ENCODE data around the gene MRPS27. TPM values are rescaled to one million over a fixed set of nuclear protein-coding genes. Genes with fewer than 3 reads are reported as not detected.

The MRPS27 gene
- total and polyA plus RNA-seq, 2 of the 13 experiments (the other 11 are each of a cell fraction or from before 2014, with no cell fraction given) = 71.8 to 115 TPM

DNA sequence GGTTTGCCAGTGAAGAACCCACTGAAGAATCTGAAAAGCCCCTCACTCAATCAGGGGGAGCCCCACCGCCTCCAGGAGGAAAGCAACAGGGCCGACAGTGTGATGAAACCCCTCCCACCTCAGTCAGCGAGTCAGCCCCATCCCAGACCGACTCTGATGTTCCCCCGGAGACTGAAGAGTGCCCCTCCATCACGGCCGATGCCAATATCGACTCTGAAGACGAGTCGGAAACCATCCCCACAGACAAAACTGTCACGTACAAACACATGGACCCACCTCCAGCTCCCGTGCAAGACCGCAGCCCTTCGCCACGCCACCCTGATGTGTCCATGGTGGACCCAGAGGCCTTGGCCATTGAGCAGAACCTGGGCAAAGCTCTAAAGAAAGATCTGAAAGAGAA, 120.4 kb downstream of the MRPS27 start:
- Histone ChIP-seq H4K20me1 (ENCODE audit: insufficient read depth, low read length) (no peaks in the 10 kb centered on the region), H3K27me3 (ENCODE audit: control insufficient read depth in 1 of 2, insufficient read depth in 2 of 2, low read length in 2 of 2) (no peaks in the 10 kb centered on the region), H3K9ac (ENCODE audit: insufficient read depth, low read depth, low read length) (no peak overlapping the region), H3K27ac (ENCODE audit: extremely low read length, insufficient read depth, low read length) (no peak overlapping the region), H3K9me3 (ENCODE audit: low read length) (no peaks in the 10 kb centered on the region), H3K4me1 (ENCODE audit: insufficient read depth, low read length) (no peaks in the 10 kb centered on the region), H3K4me2 (ENCODE audit: low read depth, low read length) (no peak overlapping the region), H3K4me3 (replicated peaks in 1 of 3; ENCODE audit: insufficient read depth in 1 of 3, low read depth in 2 of 3, low read length in 3 of 3) (no peak overlapping the region), H3K79me2 (ENCODE audit: insufficient read depth, low read length) (no peaks in the 10 kb centered on the region), H2AFZ (ENCODE audit: low read length) (no peak overlapping the region), H3K36me3 (replicated peaks in 1 of 2; ENCODE audit: control insufficient read depth in 1 of 2, insufficient read depth in 2 of 2, low read length in 2 of 2) (0 out of 5 replicates have a peak, but pooled peaks cover 0 to 6% of the 10 kb centered on the region in 2 experiments)
- no peak for DNase-seq (ENCODE audit: low spot score)
- no TSS peak for BruUV-seq (replicated peaks)
- TF ChIP-seq, protein P1, sequence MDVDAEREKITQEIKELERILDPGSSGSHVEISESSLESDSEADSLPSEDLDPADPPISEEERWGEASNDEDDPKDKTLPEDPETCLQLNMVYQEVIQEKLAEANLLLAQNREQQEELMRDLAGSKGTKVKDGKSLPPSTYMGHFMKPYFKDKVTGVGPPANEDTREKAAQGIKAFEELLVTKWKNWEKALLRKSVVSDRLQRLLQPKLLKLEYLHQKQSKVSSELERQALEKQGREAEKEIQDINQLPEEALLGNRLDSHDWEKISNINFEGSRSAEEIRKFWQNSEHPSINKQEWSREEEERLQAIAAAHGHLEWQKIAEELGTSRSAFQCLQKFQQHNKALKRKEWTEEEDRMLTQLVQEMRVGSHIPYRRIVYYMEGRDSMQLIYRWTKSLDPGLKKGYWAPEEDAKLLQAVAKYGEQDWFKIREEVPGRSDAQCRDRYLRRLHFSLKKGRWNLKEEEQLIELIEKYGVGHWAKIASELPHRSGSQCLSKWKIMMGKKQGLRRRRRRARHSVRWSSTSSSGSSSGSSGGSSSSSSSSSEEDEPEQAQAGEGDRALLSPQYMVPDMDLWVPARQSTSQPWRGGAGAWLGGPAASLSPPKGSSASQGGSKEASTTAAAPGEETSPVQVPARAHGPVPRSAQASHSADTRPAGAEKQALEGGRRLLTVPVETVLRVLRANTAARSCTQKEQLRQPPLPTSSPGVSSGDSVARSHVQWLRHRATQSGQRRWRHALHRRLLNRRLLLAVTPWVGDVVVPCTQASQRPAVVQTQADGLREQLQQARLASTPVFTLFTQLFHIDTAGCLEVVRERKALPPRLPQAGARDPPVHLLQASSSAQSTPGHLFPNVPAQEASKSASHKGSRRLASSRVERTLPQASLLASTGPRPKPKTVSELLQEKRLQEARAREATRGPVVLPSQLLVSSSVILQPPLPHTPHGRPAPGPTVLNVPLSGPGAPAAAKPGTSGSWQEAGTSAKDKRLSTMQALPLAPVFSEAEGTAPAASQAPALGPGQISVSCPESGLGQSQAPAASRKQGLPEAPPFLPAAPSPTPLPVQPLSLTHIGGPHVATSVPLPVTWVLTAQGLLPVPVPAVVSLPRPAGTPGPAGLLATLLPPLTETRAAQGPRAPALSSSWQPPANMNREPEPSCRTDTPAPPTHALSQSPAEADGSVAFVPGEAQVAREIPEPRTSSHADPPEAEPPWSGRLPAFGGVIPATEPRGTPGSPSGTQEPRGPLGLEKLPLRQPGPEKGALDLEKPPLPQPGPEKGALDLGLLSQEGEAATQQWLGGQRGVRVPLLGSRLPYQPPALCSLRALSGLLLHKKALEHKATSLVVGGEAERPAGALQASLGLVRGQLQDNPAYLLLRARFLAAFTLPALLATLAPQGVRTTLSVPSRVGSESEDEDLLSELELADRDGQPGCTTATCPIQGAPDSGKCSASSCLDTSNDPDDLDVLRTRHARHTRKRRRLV (CRISPR knock-in tag; IDR thresholded peaks at IDR 0.05) = no peak
- TF ChIP-seq TSC22D2 (CRISPR knock-in tag; IDR thresholded peaks at IDR 0.05; ENCODE audit: borderline replicate concordance) (no peak), HNF4A (CRISPR knock-in tag; IDR thresholded peaks at IDR 0.05) (no peak), HOXD1 (CRISPR knock-in tag; IDR thresholded peaks at IDR 0.05) (no peak), RARG (CRISPR knock-in tag; IDR thresholded peaks at IDR 0.05; ENCODE audit: low read depth) (no peak), ELF4 (CRISPR knock-in tag; IDR thresholded peaks at IDR 0.05; ENCODE audit: borderline replicate concordance) (no peak), SMC3 (IDR thresholded peaks at IDR 0.05; ENCODE audit: low read length) (no peak), ZNF83 (CRISPR knock-in tag; IDR thresholded peaks at IDR 0.05; ENCODE audit: borderline replicate concordance) (no peak), ZNF121 (CRISPR knock-in tag; IDR thresholded peaks at IDR 0.05) (no peak), SIX1 (CRISPR knock-in tag; IDR thresholded peaks at IDR 0.05; ENCODE audit: borderline replicate concordance) (no peak), PTBP1 (IDR thresholded peaks at IDR 0.05; ENCODE audit: low read depth, low read length, poor library complexity, severe bottlenecking) (no peak), HOXA9 (CRISPR knock-in tag; IDR thresholded peaks at IDR 0.05; ENCODE audit: borderline replicate concordance) (no peak), ZNF354B (CRISPR knock-in tag; IDR thresholded peaks at IDR 0.05) (no peak)
- TF ChIP-seq, protein P2, sequence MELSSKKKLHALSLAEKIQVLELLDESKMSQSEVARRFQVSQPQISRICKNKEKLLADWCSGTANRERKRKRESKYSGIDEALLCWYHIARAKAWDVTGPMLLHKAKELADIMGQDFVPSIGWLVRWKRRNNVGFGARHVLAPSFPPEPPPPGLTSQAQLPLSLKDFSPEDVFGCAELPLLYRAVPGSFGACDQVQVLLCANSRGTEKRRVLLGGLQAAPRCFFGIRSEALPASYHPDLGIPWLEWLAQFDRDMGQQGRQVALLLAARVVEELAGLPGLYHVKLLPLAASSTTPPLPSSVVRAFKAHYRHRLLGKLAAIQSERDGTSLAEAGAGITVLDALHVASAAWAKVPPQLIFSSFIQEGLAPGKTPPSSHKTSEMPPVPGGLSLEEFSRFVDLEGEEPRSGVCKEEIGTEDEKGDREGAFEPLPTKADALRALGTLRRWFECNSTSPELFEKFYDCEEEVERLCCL (CRISPR knock-in tag; IDR thresholded peaks at IDR 0.05; ENCODE audit: borderline replicate concordance) = no peak
- TF ChIP-seq, protein P3, sequence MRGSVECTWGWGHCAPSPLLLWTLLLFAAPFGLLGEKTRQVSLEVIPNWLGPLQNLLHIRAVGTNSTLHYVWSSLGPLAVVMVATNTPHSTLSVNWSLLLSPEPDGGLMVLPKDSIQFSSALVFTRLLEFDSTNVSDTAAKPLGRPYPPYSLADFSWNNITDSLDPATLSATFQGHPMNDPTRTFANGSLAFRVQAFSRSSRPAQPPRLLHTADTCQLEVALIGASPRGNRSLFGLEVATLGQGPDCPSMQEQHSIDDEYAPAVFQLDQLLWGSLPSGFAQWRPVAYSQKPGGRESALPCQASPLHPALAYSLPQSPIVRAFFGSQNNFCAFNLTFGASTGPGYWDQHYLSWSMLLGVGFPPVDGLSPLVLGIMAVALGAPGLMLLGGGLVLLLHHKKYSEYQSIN (CRISPR knock-in tag; IDR thresholded peaks at IDR 0.05; ENCODE audit: borderline replicate concordance) = no peak
- in situ Hi-C loops (cut with HindIII; ENCODE audit: extremely low pct_ligation_motif_present, low pct_unique_long_range_greater_than_20kb) (no loop called here), intact Hi-C loops (cut with micrococcal nuclease; ENCODE audit: unreplicated experiment) (no loop called here)
- no peak for ATAC-seq
- ChIA-PET POLR2A (no interaction called here), CTCF (ENCODE audit: low intra/inter-chr PET ratio, low total read pairs) (no interaction called here)
- FAIRE-seq = no peak
- 85% methylated on average over 15 of the region's 15 CpGs for WGBS (ENCODE audit: low lambda C conversion rate)

All from HepG2 (cell line).